IPS-NIHi7 (cell line): ENCODE results near the gene CYSTM1.

Source experiments
- DNase-seq: peaks from one replicate; pipeline ENCODE4 v3.0.0; 2012; ENCODE audit warnings: mixed read lengths; ENCODE audit errors: extremely low spot score

Gene CYSTM1

GRCh38 chr5:140236891-140237598, 62.1 kb downstream of the CYSTM1 start:
- DNase-seq = no peak

GRCh38 chr5:140238756-140239155, 63.8 kb downstream of the CYSTM1 start:
- no peak for DNase-seq

- DNase-seq = no peak
Measured at GRCh38 chr5:140239461-140239860, 64.5 kb downstream of the CYSTM1 start.

- peak; percentile 87 for DNase-seq
Measured at GRCh38 chr5:140239939-140240700, 65.1 kb downstream of the CYSTM1 start.

- peak; percentile 82 for DNase-seq
Measured at GRCh38 chr5:140240987-140241706, 66.2 kb downstream of the CYSTM1 start.

- DNase-seq = no peak
Measured at GRCh38 chr5:140242099-140242498, 67.1 kb downstream of the CYSTM1 start.

- DNase-seq = no peak
Measured at GRCh38 chr5:140242890-140243585, 68.0 kb downstream of the CYSTM1 start.

GRCh38 chr5:140243706-140244250, 68.8 kb downstream of the CYSTM1 start:
- DNase-seq = no peak

- peak; percentile 86 for DNase-seq
Measured at GRCh38 chr5:140244525-140245025, 69.6 kb downstream of the CYSTM1 start.

- DNase-seq = no peak
Measured at GRCh38 chr5:140245341-140245740, 70.4 kb downstream of the CYSTM1 start.

GRCh38 chr5:140245926-140246325, 70.9 kb downstream of the CYSTM1 start:
- no peak for DNase-seq

- no peak for DNase-seq
Measured at GRCh38 chr5:140246378-140247122, 71.6 kb downstream of the CYSTM1 start.

- DNase-seq = no peak
Measured at GRCh38 chr5:140248414-140248813, 73.4 kb downstream of the CYSTM1 start.

GRCh38 chr5:140249536-140249935, 74.5 kb downstream of the CYSTM1 start:
- no peak for DNase-seq

- no peak for DNase-seq
Measured at GRCh38 chr5:140250386-140250785, 75.4 kb downstream of the CYSTM1 start.

GRCh38 chr5:140251527-140251973, 76.6 kb downstream of the CYSTM1 start:
- no peak for DNase-seq

- DNase-seq = no peak
Measured at GRCh38 chr5:140252470-140253126, 77.6 kb downstream of the CYSTM1 start.

GRCh38 chr5:140253985-140254384, 79.0 kb downstream of the CYSTM1 start:
- DNase-seq = no peak

GRCh38 chr5:140255460-140256157, 80.6 kb downstream of the CYSTM1 start:
- no peak for DNase-seq
